Measurements from ENCODE around the gene FRMD3.

Gene FRMD3

DNA sequence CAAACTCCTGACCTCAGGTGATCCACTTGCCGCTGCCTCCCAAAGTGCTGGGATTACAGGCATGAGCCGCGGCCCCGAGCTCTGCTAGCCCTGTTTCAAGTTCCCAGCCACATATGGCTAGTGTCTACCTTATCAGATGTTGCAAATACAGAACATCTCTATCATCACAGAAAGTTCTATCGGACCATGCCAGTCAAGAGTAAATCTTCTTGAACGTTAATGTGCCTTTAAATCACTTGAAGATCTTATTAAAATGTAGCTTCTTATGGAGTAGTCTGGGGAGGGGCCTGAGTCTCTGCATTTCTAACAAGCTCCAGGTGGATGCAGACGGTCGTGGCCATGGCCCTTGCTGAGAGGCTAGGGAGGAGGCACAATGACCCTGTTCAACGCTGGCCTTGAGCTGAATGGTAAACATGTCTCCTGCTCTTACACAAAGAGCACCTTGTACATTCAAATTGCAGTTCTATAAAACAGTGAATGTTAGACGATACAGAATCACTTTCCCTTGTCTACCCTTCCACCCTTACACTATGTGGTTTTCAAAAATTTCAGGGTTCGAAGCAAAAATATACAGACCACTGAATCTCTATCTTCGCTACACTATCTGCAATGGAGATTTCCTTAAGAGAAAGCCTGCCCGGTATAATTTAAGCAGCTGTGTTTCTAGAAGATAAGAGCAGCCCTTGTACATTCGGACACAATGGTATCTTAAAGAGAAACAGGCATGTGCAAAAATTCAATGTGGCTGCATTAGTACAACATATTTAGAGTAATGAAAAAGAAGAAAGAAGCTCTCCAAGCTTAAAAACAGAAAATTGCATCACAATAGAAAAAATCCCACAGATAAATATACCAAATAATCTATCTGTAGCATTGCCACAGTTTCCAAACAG lies 114.1 kb downstream of the FRMD3 start:
- TF ChIP-seq GATA2 (IDR thresholded peaks at IDR 0.05; ENCODE audit: low read depth, low read length), result no peak
- no peak for TF ChIP-seq GATA3 (IDR thresholded peaks at IDR 0.05; ENCODE audit: low read depth, low read length)

GRCh38 chr9:83422527-83422926 lies 115.7 kb downstream of the FRMD3 start:
- TF ChIP-seq GATA3 (IDR thresholded peaks at IDR 0.05; ENCODE audit: low read depth, low read length) (no peak), GATA2 (IDR thresholded peaks at IDR 0.05; ENCODE audit: low read depth, low read length) (no peak)

DNA sequence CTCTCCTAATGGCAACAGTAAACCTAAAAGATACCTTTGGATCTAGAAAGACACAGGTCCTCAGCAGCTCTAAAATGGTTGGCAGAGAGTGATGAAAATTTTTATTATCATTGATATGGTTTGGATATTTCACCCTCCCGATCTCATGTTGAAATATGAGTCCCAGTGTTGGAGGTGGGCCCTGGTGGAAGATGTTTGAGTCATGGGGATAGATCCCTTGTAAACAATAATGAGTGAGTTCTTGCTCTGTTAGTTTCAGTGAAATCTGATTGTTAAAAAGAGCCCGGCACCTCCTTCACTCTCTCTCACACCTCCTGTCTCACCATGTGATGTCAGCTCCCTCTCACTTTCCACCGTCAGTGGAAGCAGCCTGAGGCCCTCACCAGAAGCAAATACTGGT lies 117.7 kb downstream of the FRMD3 start:
- TF ChIP-seq GATA3 (IDR thresholded peaks at IDR 0.05; ENCODE audit: low read depth, low read length) (no peak), GATA2 (IDR thresholded peaks at IDR 0.05; ENCODE audit: low read depth, low read length) (no peak)

DNA sequence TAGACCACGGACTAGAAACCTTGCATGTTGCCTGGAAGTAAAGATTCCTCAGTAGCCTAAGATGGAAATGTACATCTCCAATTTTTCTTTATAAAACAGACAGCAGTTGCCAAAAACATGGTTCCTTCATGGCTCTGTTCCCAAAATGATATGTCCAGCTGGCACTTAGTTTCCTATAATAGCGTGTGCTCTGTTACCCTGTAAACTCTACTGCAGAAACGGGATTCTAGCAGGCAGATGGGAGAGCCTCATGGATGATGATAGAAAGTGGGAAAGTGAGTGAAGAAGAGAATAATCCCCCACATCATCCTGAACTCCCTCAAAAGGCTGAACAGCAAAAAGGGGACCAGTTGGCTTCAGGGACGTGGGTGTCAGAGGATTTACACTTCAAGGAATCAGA lies 118.2 kb downstream of the FRMD3 start:
- TF ChIP-seq GATA2 (IDR thresholded peaks at IDR 0.05; ENCODE audit: low read depth, low read length) (no peak), GATA3 (IDR thresholded peaks at IDR 0.05; ENCODE audit: low read depth, low read length) (no peak)

DNA sequence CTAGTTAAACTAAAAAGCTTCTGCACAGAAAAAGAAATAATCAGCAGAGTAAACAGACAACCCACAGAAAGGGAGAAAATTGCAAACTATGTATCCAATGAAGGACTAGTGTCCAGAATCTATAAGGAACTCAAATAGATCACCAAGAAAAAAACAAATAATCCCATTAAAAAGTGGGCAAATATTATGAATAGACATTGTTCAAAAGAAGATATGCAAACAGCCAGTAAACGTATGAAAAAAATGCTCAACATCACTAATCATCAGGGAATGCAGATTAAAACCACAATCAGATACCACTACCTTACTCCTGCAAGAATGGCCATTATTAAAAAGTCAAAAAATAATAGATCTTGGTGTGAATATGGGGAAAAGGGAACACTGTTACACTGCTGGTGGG lies 119.9 kb downstream of the FRMD3 start:
- TF ChIP-seq GATA3 (IDR thresholded peaks at IDR 0.05; ENCODE audit: low read depth, low read length) (no peak), GATA2 (IDR thresholded peaks at IDR 0.05; ENCODE audit: low read depth, low read length) (no peak)

GRCh38 chr9:83413367-83413766 lies 124.8 kb downstream of the FRMD3 start:
- TF ChIP-seq GATA2 (IDR thresholded peaks at IDR 0.05; ENCODE audit: low read depth, low read length) (no peak), GATA3 (IDR thresholded peaks at IDR 0.05; ENCODE audit: low read depth, low read length) (no peak)

DNA sequence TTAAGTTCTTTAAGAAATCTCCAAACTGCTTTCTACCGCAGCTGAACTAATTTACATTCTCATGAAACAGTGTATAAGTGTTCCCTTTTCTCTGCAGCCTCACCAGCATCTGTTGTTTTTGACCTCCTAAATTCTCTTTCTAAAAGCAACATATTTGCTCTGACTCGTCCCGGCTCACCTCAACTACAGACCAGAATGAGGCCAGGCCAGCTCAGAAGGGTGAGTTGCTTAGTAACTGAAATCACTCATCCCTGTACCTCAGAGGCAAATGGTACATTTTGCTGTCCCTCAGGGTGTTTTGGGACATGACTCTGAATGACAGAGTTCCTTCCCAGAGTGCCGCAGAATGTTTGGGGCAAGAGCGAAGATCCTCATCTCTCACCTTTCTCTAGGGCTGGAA lies 127.5 kb downstream of the FRMD3 start:
- TF ChIP-seq GATA2 (IDR thresholded peaks at IDR 0.05; ENCODE audit: low read depth, low read length) (no peak), GATA3 (IDR thresholded peaks at IDR 0.05; ENCODE audit: low read depth, low read length) (no peak)

DNA sequence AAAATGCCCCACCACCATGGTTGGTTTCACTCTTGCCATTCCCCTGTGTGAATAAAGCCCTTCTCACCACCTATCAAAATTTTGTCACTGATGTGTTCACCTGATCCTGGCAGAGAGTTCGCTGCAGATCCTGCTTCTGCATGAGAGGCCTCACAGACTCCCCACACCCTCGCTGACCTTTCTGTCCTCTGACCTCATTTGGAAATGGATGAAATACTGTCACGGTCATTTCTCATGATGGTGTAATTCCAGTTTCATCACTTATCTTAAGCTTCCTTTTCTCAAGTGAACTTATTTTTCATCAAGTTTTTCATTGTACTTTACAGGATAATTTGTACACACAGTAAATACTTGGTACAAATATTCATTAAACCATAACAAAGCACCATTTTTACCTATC lies 131.3 kb downstream of the FRMD3 start:
- no peak for TF ChIP-seq GATA3 (IDR thresholded peaks at IDR 0.05; ENCODE audit: low read depth, low read length)
- no peak for TF ChIP-seq GATA2 (IDR thresholded peaks at IDR 0.05; ENCODE audit: low read depth, low read length)

DNA sequence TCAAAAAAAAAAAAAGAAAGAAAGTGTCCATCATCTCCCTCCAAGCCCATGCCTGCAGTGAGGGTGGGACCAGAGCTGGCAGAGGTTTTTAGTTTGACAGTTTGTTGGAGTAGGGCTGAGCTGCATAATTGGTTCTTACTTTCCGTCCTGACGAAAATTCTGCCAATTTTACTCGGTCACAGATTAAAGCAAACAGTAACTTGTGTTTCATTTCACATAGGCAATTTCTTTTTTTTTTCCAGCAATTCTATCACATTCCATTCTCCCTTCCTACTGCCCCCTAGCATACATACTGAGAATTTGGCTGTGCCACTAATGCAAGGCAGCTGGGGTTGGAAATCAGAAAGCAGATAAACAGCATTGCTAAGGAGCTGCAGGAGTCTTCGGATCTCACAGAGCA lies 132.4 kb downstream of the FRMD3 start:
- TF ChIP-seq GATA2 (IDR thresholded peaks at IDR 0.05; ENCODE audit: low read depth, low read length), result no peak
- no peak for TF ChIP-seq GATA3 (IDR thresholded peaks at IDR 0.05; ENCODE audit: low read depth, low read length)

DNA sequence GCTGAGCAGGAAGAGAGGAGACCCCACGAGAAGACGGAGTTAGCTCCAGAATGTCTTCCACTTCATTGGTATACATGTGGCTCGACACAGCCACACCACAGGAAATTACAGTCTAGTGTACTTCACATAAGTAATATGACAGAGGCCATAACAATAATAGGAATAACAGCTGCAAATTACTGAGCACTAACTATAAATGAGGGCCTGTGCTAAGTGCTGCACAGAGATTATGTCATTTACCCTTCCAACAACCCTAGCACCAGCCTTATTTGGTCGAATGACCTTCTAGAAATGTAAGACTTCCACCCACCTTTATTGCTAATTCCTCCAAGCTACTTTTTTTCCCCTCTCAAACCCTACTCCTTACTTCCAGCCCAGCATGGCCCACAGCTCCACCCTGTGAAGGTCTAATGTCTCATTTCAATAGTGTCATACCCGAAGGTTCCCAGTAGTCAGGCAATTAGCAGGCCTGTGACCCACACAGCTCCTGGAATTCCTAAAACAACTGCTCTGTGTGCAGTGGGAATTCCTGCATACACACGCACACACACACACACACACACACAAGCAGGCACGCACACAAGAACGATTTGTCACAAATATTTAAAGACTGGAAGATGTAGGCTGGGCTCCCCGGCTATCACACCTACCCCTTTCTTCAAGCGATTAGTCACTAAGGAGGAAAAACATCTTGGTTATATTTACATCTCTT lies 134.5 kb downstream of the FRMD3 start:
- TF ChIP-seq GATA2 (IDR thresholded peaks at IDR 0.05; ENCODE audit: low read depth, low read length) (no peak), GATA3 (IDR thresholded peaks at IDR 0.05; ENCODE audit: low read depth, low read length) (no peak)

GRCh38 chr9:83401328-83401900 lies 136.8 kb downstream of the FRMD3 start:
- no peak for TF ChIP-seq GATA3 (IDR thresholded peaks at IDR 0.05; ENCODE audit: low read depth, low read length)
- no peak for TF ChIP-seq GATA2 (IDR thresholded peaks at IDR 0.05; ENCODE audit: low read depth, low read length)

DNA sequence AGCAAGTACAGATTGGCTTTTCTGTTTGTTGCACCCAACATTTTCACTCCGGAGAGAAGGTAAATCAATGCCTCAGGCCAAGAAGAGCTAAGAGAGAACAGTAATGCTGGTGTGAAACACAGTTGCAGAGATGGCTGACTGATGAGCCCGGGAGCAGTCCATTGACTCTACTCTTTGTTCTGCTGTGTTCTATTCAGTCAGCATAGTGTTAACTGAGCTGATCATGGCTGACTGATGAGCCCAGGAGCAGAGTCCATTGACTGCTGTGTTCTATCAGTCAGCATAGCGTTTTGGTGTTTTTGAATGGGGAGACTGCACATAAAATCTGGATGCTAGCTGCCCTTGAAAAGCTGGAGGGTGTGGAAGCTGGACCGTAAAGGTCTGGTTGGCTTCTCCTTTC lies 141.4 kb downstream of the FRMD3 start:
- TF ChIP-seq GATA3 (IDR thresholded peaks at IDR 0.05; ENCODE audit: low read depth, low read length) (no peak), GATA2 (IDR thresholded peaks at IDR 0.05; ENCODE audit: low read depth, low read length) (no peak)

DNA sequence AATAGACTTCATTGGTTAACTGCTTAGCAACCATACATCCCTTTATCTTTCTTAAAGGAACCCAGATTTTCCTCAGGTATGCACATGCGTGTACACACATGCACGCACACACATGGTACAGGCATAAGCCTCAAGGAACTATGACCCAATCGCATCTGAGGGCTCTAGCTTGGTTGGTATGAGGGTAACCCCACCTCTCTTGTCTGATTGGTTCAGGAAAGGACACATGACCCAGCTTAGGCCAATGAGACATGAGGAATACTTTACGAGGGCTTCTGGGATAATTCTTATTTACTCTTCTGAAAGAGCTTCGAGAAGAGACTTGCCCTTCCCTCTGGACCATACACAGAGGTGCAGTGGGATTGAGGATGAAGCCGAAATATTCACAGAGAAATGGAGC lies 141.9 kb downstream of the FRMD3 start:
- TF ChIP-seq GATA2 (IDR thresholded peaks at IDR 0.05; ENCODE audit: low read depth, low read length), result no peak
- no peak for TF ChIP-seq GATA3 (IDR thresholded peaks at IDR 0.05; ENCODE audit: low read depth, low read length)

DNA sequence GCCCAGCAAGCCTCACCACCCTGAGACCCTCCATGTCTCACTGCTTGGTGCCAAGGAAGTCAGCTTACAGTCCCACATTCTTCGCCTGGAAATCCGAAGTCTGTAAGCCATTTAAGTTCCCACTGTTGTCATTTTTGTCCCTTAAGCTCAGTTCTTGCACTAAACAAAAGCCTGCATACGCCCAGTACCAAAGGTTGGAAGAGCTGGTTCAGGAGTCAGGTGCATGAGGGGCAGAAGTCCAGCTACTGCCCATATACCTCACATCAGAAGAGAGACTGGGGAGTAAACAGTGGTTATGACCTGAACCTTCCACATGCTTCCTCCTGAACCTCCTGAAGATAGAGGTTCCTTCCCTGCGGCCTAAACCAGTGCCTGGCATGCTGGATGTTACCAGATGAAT lies 146.0 kb downstream of the FRMD3 start:
- no peak for TF ChIP-seq GATA3 (IDR thresholded peaks at IDR 0.05; ENCODE audit: low read depth, low read length)
- TF ChIP-seq GATA2 (IDR thresholded peaks at IDR 0.05; ENCODE audit: low read depth, low read length), result no peak

GRCh38 chr9:83388346-83388745 lies 149.9 kb downstream of the FRMD3 start:
- TF ChIP-seq GATA3 (IDR thresholded peaks at IDR 0.05; ENCODE audit: low read depth, low read length), result no peak
- no peak for TF ChIP-seq GATA2 (IDR thresholded peaks at IDR 0.05; ENCODE audit: low read depth, low read length)
